Psoas muscle (tissue), 8 donors: Measurements from ENCODE around the gene PTPRCAP. TPM values are rescaled to one million over a fixed set of nuclear protein-coding genes. Genes with fewer than 3 reads are reported as not detected.

Experiments used
- ATAC-seq, 4 donors: fragments of 200-7000 bp; cut with Tn5 transposase; one replicate each; pipeline ENCODE4 v1.9.1; 2020; ENCODE audit warnings: moderate library complexity in 3 of 4, mild to moderate bottlenecking in 2 of 4
- DNase-seq, 2 donors: peaks; one replicate each; pipeline ENCODE4 v3.0.0-alpha.2; 2020
- H3K27ac ChIP-seq: fragments of 200-600 bp; one replicate; pipeline ENCODE4 v1.8.0; 2022
- H3K27me3 ChIP-seq, 3 donors: fragments of 200-600 bp in 1 of 3; one replicate each; pipeline versions ENCODE4 v1.6.1 to v1.8.0; 2013 to 2022; ENCODE audit warnings: low read length in 2 of 3, mild to moderate bottlenecking in 2 of 3, moderate library complexity in 1 of 3; ENCODE audit not compliant: insufficient read depth in 3 of 3
- H3K36me3 ChIP-seq, 2 donors: fragments of 200-600 bp in 1 of 2; one replicate each; pipeline versions ENCODE4 v1.6.1 to v1.8.0; 2013 to 2022; ENCODE audit warnings: low read depth in 1 of 2, mild to moderate bottlenecking in 1 of 2, moderate library complexity in 1 of 2; ENCODE audit not compliant: insufficient read depth in 1 of 2
- H3K4me1 ChIP-seq: fragments of 200-600 bp; one replicate; pipeline ENCODE4 v1.8.0; 2022
- H3K4me3 ChIP-seq: fragments of 200-600 bp; one replicate; pipeline ENCODE4 v1.8.0; 2022; ENCODE audit warnings: mild to moderate bottlenecking
- H3K9me3 ChIP-seq: fragments of 200-600 bp; one replicate; pipeline ENCODE4 v1.8.0; 2022
- CTCF ChIP-seq: fragments of 200-600 bp; IDR thresholded peaks from one replicate; pipeline ENCODE4 v1.8.0; 2022; ENCODE audit warnings: antibody characterized with exemption
- WGBS, 3 donors: extraction: QIAGEN DNeasy Blood & Tissue Kit; methylation state at CpG; one replicate each; pipeline versions ENCODE4 v1.1.6 to v1.1.7; 2013; 5-methylcytosine and 5-hydroxymethylcytosine counted together
- intact Hi-C, 2 donors: fragments of 100-400 bp; cut with DNase I; formaldehyde crosslinking; loops; one replicate each; pipeline versions ENCODE4 v1.11.0 to v1.14.2; 2022
- polyA plus RNA-seq, 3 donors: library from polyadenylated mRNA; stranded (reverse); fragments of 200-250 nt; gene quantifications; one replicate each; pipeline ENCODE4 v1.2.3, GENCODE V29; 2013
- total RNA-seq, 4 donors: library from RNA; stranded (reverse); fragmentation: NEBNext Ultra II Directional in 2 of 4; extraction: Animal tissue kit (Norgen Biotek cat#: 25700) in 2 of 4; gene quantifications; one replicate each; pipeline versions ENCODE4 v1.2.1 to v1.2.4, GENCODE V29; 2021 to 2023
- donor health status: healthy with polysubstance abuse.
- donor health status: DM: no; HTN: no; CAD: no; lungs with moderate emphysema.
- donor health status: Bipolar disorder and iron deficiency.
- donor health status: healthy.
- donor health status: DM: yes; HTN: yes; CAD: no.
- donor health status: DM: no; HTN: no; CAD: no.
- donor health status: DM: no; HTN: no; CAD: no.
- donor health status: DM: yes; HTN: yes; CAD: no.

Gene PTPRCAP
- total and polyA plus RNA-seq, 7 donors = 0.25 to 1.4 (median 1.0) TPM

- H3K27ac ChIP-seq = no peak overlapping the region
- DNase-seq (no peak), ATAC-seq (no peak)
Observed at GRCh38 chr11:67458266-67458665, 20.8 kb upstream of the PTPRCAP start.

GRCh38 chr11:67457453-67457852, 20.0 kb upstream of the PTPRCAP start:
- 94 to 95% (median 95%) methylated on average over 12 of the region's 12 CpGs for WGBS, 3 donors
- TF ChIP-seq CTCF = no peak
- Histone ChIP-seq H3K4me1 (peaks cover 11% of the 10 kb centered on the region), H3K27me3 (no peaks in the 10 kb centered on the region), H3K4me3 (no peak overlapping the region), H3K27ac (no peak overlapping the region), H3K9me3 (no peaks in the 10 kb centered on the region), H3K36me3 (no peaks in the 10 kb centered on the region)
- intact Hi-C loops = no loop called here
- ATAC-seq (no peak), DNase-seq (no peak)

More at GRCh38 chr11:67458266-67458665, 20.8 kb upstream of the PTPRCAP start:
- no peak overlapping the region for H3K4me3 ChIP-seq
- H3K36me3 ChIP-seq = no peaks in the 10 kb centered on the region
- H3K4me1 ChIP-seq = peaks cover 10% of the 10 kb centered on the region
- WGBS, 3 donors = 83 to 86% (median 85%) methylated on average over 17 to 19 of the region's 19 CpGs
- TF ChIP-seq CTCF = no peak
- intact Hi-C loops = no loop called here
- H3K27me3 ChIP-seq = no peaks in the 10 kb centered on the region
- no peaks in the 10 kb centered on the region for H3K9me3 ChIP-seq

DNA sequence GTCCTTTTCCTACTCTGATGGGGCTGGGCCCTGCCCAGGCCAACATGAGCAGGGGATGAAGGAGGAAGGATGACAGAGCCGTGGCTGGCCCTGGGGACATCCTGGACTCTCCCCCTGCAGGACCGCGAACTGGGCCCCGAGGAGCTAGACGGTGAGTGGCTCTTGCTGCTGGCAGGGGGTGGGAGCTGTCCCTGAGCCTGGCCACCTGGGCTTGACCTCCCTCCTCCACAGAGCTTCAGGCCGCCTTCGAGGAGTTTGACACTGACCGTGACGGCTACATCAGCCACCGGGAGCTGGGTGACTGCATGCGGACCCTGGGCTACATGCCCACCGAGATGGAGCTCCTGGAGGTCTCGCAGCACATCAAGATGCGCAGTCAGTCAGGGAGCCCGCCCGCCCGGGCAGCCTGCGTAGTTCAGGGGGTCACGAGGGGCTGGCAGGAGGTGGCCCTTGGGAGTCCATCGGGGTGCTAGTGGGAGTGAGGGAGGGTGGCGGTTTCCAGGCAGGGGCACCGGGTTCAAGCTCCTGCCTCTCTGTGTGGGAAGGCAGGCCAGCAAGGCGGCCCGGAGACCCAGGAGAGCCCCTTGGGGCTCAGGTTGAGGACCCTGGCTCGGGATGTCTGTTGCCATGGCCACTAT, 18.7 kb upstream of the PTPRCAP start:
- intact Hi-C loops = no loop called here
- Histone ChIP-seq H3K27ac (no peak overlapping the region), H3K36me3 (no peaks in the 10 kb centered on the region), H3K4me3 (no peak overlapping the region), H3K4me1 (peaks cover 3% of the 10 kb centered on the region), H3K27me3 (no peaks in the 10 kb centered on the region), H3K9me3 (no peaks in the 10 kb centered on the region)
- WGBS, 3 donors = 76 to 82% (median 81%) methylated on average over 24 to 25 of the region's 25 CpGs
- no peak for DNase-seq
- TF ChIP-seq CTCF = no peak
- ATAC-seq = no peak

DNA sequence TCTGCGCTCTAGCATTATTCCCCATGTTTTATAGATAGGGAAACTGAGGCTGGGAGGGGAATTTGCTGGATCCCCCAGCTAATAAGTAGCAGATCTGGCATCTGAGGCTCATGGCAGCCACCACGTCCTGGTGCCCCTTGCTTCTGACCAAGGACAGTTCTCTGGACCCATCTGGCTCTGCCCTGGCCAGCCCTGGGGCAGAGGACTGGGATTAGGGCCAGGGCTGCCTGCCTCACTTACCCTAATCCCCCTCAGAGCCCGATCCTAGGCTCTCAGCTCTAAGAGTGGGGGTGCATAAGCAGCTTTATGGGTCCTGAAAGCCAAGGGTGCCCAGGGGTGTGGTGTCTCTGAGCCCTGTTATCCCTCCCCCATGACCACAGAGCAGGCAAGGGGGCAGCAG, 17.6 kb upstream of the PTPRCAP start, which contains the start of gene CABP4:
TSS of gene CABP4 (plus strand) at position 301 of the 400 bp plus-strand sequence. CDS start at position 371, 70 bp downstream.
- intact Hi-C loops = no loop called here
- no peak for DNase-seq
- WGBS, 3 donors = 89 to 100% (median 93%) methylated on average over 2 to 3 of the region's 3 CpGs

More for the DNA sequence above, 17.6 kb upstream of the PTPRCAP start, which contains the start of gene CABP4:
- no peaks in the 10 kb centered on the region for H3K27me3 ChIP-seq
- H3K9me3 ChIP-seq = no peaks in the 10 kb centered on the region
- H3K36me3 ChIP-seq = no peaks in the 10 kb centered on the region
- H3K4me1 ChIP-seq = peaks cover 3% of the 10 kb centered on the region
- no peak for TF ChIP-seq CTCF
- ATAC-seq = no peak
- no peak within 1 kb of the TSS for H3K27ac ChIP-seq
- H3K4me3 ChIP-seq = no peak within 1 kb of the TSS
